Mesendoderm (in vitro differentiated cells): ENCODE results near the gene CPNE4.

Source experiments
- DNase-seq: peaks from one replicate; pipeline ENCODE4 v3.0.0; 2013
- H2AK5ac ChIP-seq: 2 replicates; pipeline ENCODE4 v1.6.1; 2013; ENCODE audit warnings: low read length, inconsistent platforms
- H2BK120ac ChIP-seq: 2 replicates; pipeline ENCODE4 v1.6.1; 2013; ENCODE audit warnings: low read depth, mild to moderate bottlenecking, low read length, moderate library complexity, mixed read lengths
- H2BK15ac ChIP-seq: replicated peaks from 2 replicates; pipeline ENCODE4 v1.6.1; 2013; ENCODE audit warnings: low read depth, mild to moderate bottlenecking, moderate library complexity
- H2BK5ac ChIP-seq: 2 replicates; pipeline ENCODE4 v1.6.1; 2013; ENCODE audit warnings: low read length, inconsistent platforms
- H3K18ac ChIP-seq: 2 replicates; pipeline ENCODE4 v1.6.1; 2013; ENCODE audit warnings: mild to moderate bottlenecking, low read length, mixed read lengths
- H3K23ac ChIP-seq: one replicate; pipeline ENCODE4 v1.6.1; 2013; ENCODE audit warnings: low read length
- H3K27ac ChIP-seq: 2 replicates; pipeline ENCODE4 v1.5.1; 2013; ENCODE audit warnings: low read depth, mild to moderate bottlenecking, inconsistent platforms, low read length, moderate library complexity
- H3K27me3 ChIP-seq: 2 replicates; pipeline ENCODE4 v1.6.1; 2013; ENCODE audit warnings: low read length, control low read depth, mild to moderate bottlenecking, inconsistent platforms; ENCODE audit not compliant: insufficient read depth, poor library complexity
- H3K36me3 ChIP-seq: 2 replicates; pipeline ENCODE4 v1.6.1; 2013; ENCODE audit warnings: low read length, inconsistent platforms; ENCODE audit not compliant: control insufficient read depth, insufficient read depth
- H3K4ac ChIP-seq: one replicate; pipeline ENCODE4 v1.6.1; 2013; ENCODE audit warnings: low read depth, mild to moderate bottlenecking, low read length, moderate library complexity
- H3K4me1 ChIP-seq: 2 replicates; pipeline ENCODE4 v1.6.1; 2013; ENCODE audit warnings: low read depth, low read length, inconsistent platforms; ENCODE audit not compliant: control insufficient read depth
- H3K4me2 ChIP-seq: 2 replicates; pipeline ENCODE4 v1.6.1; 2013; ENCODE audit warnings: low read length
- H3K4me3 ChIP-seq: 2 replicates; pipeline ENCODE4 v1.5.1; 2013; ENCODE audit warnings: mild to moderate bottlenecking, low read length
- H3K56ac ChIP-seq: one replicate; pipeline ENCODE4 v1.6.1; 2013; ENCODE audit warnings: low read length
- H3K79me1 ChIP-seq: 2 replicates; pipeline ENCODE4 v1.6.1; 2013; ENCODE audit warnings: low read length, inconsistent platforms
- H3K79me2 ChIP-seq: 2 replicates; pipeline ENCODE4 v1.6.1; 2013; ENCODE audit warnings: mild to moderate bottlenecking, low read length; ENCODE audit not compliant: control insufficient read depth, insufficient read depth
- H3K9ac ChIP-seq: 2 replicates; pipeline ENCODE4 v1.6.1; 2013; ENCODE audit warnings: low read length, inconsistent platforms
- H4K5ac ChIP-seq: one replicate; pipeline ENCODE4 v1.6.1; 2013; ENCODE audit warnings: low read length
- H4K8ac ChIP-seq: one replicate; pipeline ENCODE4 v1.6.1; 2013; ENCODE audit warnings: low read depth, mild to moderate bottlenecking, control low read depth, low read length, moderate library complexity
- WGBS: extraction: QIAGEN DNeasy Blood & Tissue Kit; methylation state at CpG from one replicate; pipeline ENCODE4 v1.1.7; 2013; ENCODE audit warnings: low lambda C conversion rate, missing lambda C conversion rate; ENCODE audit not compliant: insufficient coverage; ENCODE audit errors: extremely low coverage; 5-methylcytosine and 5-hydroxymethylcytosine counted together

The CPNE4 gene

GRCh38 chr3:131907796-131908195, 127.0 kb downstream of the CPNE4 start:
- Histone ChIP-seq H3K36me3 (no peaks in the 10 kb centered on the region), H3K27me3 (no peaks in the 10 kb centered on the region), H2AK5ac (no peak overlapping the region), H2BK120ac (no peak overlapping the region), H3K4me1 (no peaks in the 10 kb centered on the region), H4K5ac (no peak overlapping the region), H3K23ac (no peak overlapping the region), H3K79me2 (no peaks in the 10 kb centered on the region), H3K56ac (no peak overlapping the region), H2BK15ac (no peak overlapping the region), H4K8ac (no peak overlapping the region), H3K4me2 (no peak overlapping the region), H3K4me3 (no peak overlapping the region), H2BK5ac (no peak overlapping the region), H3K27ac (no peak overlapping the region), H3K4ac (no peak overlapping the region), H3K18ac (no peak overlapping the region), H3K79me1 (no peaks in the 10 kb centered on the region), H3K9ac (no peak overlapping the region)
- DNase-seq: no peak
- no CpG with 5 or more reads among the region's 1 CpG for WGBS

- Histone ChIP-seq H3K36me3 (no peaks in the 10 kb centered on the region), H3K27me3 (no peaks in the 10 kb centered on the region), H3K4me2 (no peak overlapping the region), H2BK15ac (no peak overlapping the region), H4K5ac (no peak overlapping the region), H3K79me2 (no peaks in the 10 kb centered on the region), H3K4me3 (no peak overlapping the region), H3K4me1 (peaks cover 2% of the 10 kb centered on the region), H3K23ac (no peak overlapping the region), H4K8ac (no peak overlapping the region), H2AK5ac (no peak overlapping the region), H3K9ac (no peak overlapping the region), H2BK120ac (no peak overlapping the region), H3K4ac (no peak overlapping the region), H3K18ac (no peak overlapping the region), H2BK5ac (no peak overlapping the region), H3K27ac (no peak overlapping the region), H3K56ac (no peak overlapping the region), H3K79me1 (no peaks in the 10 kb centered on the region)
- WGBS: no CpG with 5 or more reads among the region's 4 CpGs
- DNase-seq: peak; percentile 67
Observed at GRCh38 chr3:131903988-131904415, 130.8 kb downstream of the CPNE4 start.

GRCh38 chr3:131901686-131902085, 133.1 kb downstream of the CPNE4 start:
- no peak overlapping the region for H2BK120ac ChIP-seq
- H3K4me2 ChIP-seq: no peak overlapping the region
- H3K36me3 ChIP-seq: no peaks in the 10 kb centered on the region
- H4K5ac ChIP-seq: no peak overlapping the region
- no peak overlapping the region for H3K56ac ChIP-seq
- H3K18ac ChIP-seq: no peak overlapping the region
- H3K27me3 ChIP-seq: no peaks in the 10 kb centered on the region
- no peak overlapping the region for H2BK5ac ChIP-seq
- H3K4me3 ChIP-seq: no peak overlapping the region
- no peak overlapping the region for H2BK15ac ChIP-seq
- H3K4ac ChIP-seq: no peak overlapping the region
- no peak overlapping the region for H3K23ac ChIP-seq
- no peak overlapping the region for H2AK5ac ChIP-seq
- no CpG with 5 or more reads among the region's 1 CpG for WGBS
- peaks cover 3% of the 10 kb centered on the region for H3K4me1 ChIP-seq
- no peaks in the 10 kb centered on the region for H3K79me2 ChIP-seq
- no peaks in the 10 kb centered on the region for H3K79me1 ChIP-seq
- no peak overlapping the region for H4K8ac ChIP-seq
- peak; percentile 50 for DNase-seq
- no peak overlapping the region for H3K9ac ChIP-seq
- H3K27ac ChIP-seq: no peak overlapping the region

DNA sequence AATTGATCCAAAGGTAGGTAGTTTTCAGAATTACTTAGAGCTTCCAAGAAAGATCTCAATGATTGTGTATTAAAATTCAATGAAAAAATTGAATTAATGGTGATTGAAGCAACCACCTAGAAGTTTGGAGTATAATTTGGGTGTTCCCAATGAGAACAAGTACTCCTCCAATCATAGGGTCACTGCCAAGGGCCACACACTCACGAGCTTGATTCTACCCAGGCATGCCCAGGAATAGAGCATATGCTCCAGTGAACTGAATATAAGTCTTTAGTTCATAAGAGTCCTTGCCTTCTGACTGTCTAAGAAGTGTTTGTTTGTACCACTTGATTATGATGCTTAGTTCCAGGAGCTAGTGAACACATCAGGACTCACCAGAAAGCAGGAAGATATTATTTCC, 133.9 kb downstream of the CPNE4 start:
- H3K23ac ChIP-seq: no peak overlapping the region
- no peaks in the 10 kb centered on the region for H3K27me3 ChIP-seq
- no peak overlapping the region for H3K18ac ChIP-seq
- no peak overlapping the region for H3K4me3 ChIP-seq
- H3K4me2 ChIP-seq: no peak overlapping the region
- H3K36me3 ChIP-seq: no peaks in the 10 kb centered on the region
- H2AK5ac ChIP-seq: no peak overlapping the region
- no peak overlapping the region for H3K4ac ChIP-seq
- H3K79me1 ChIP-seq: no peaks in the 10 kb centered on the region
- H2BK120ac ChIP-seq: no peak overlapping the region
- H4K8ac ChIP-seq: no peak overlapping the region
- H3K79me2 ChIP-seq: no peaks in the 10 kb centered on the region
- no peak overlapping the region for H3K9ac ChIP-seq
- H3K56ac ChIP-seq: no peak overlapping the region
- H3K27ac ChIP-seq: no peak overlapping the region
- no peak overlapping the region for H4K5ac ChIP-seq
- H3K4me1 ChIP-seq: peaks cover 3% of the 10 kb centered on the region
- H2BK5ac ChIP-seq: no peak overlapping the region
- H2BK15ac ChIP-seq: no peak overlapping the region
- DNase-seq: no peak
- no CpG with 5 or more reads among the region's 1 CpG for WGBS

GRCh38 chr3:131899021-131899420, 135.8 kb downstream of the CPNE4 start:
- no peak overlapping the region for H4K5ac ChIP-seq
- no peak overlapping the region for H2BK5ac ChIP-seq
- no peak overlapping the region for H3K23ac ChIP-seq
- H3K18ac ChIP-seq: no peak overlapping the region
- H2BK15ac ChIP-seq: no peak overlapping the region
- H2BK120ac ChIP-seq: no peak overlapping the region
- H3K79me1 ChIP-seq: no peaks in the 10 kb centered on the region
- no peak overlapping the region for H3K4me3 ChIP-seq
- no peaks in the 10 kb centered on the region for H3K27me3 ChIP-seq
- no peak overlapping the region for H3K4me2 ChIP-seq
- H3K56ac ChIP-seq: no peak overlapping the region
- H3K27ac ChIP-seq: no peak overlapping the region
- no peak overlapping the region for H3K4ac ChIP-seq
- peaks cover 3% of the 10 kb centered on the region for H3K4me1 ChIP-seq
- H3K9ac ChIP-seq: no peak overlapping the region
- DNase-seq: no peak
- peak overlapping the region; percentile 76 for H4K8ac ChIP-seq
- no peaks in the 10 kb centered on the region for H3K36me3 ChIP-seq
- H3K79me2 ChIP-seq: no peaks in the 10 kb centered on the region
- no CpG with 5 or more reads among the region's 5 CpGs for WGBS
- H2AK5ac ChIP-seq: no peak overlapping the region

GRCh38 chr3:131898346-131898745, 136.5 kb downstream of the CPNE4 start:
- Histone ChIP-seq H3K36me3 (no peaks in the 10 kb centered on the region), H3K27me3 (no peaks in the 10 kb centered on the region), H2BK120ac (no peak overlapping the region), H3K18ac (no peak overlapping the region), H2BK15ac (no peak overlapping the region), H3K9ac (no peak overlapping the region), H3K4me3 (no peak overlapping the region), H2BK5ac (no peak overlapping the region), H4K8ac (no peak overlapping the region), H3K23ac (no peak overlapping the region), H4K5ac (no peak overlapping the region), H3K4me1 (peaks cover 3% of the 10 kb centered on the region), H2AK5ac (no peak overlapping the region), H3K27ac (no peak overlapping the region), H3K56ac (no peak overlapping the region), H3K79me1 (no peaks in the 10 kb centered on the region), H3K79me2 (no peaks in the 10 kb centered on the region), H3K4ac (no peak overlapping the region), H3K4me2 (no peak overlapping the region)
- no peak for DNase-seq
